Measurements from ENCODE around the gene NKX2-4.

- TF ChIP-seq CTCF (conservative IDR thresholded peaks at IDR 0.05 in 1 of 2, IDR thresholded peaks at IDR 0.05 in 1 of 2; ENCODE audit: extremely low read depth in 1 of 2, insufficient read depth in 1 of 2, low read depth in 1 of 2, low read length in 2 of 2) (no peak), EZH2 (IDR thresholded peaks at IDR 0.05; ENCODE audit: borderline replicate concordance, low read length) (no peak)
Observed at GRCh38 chr20:21371193-21371592, 26.1 kb downstream of the NKX2-4 start.

All from mammary epithelial cell (primary cell).